ENCODE data around the gene ANKRD40CL.

Gene ANKRD40CL

DNA sequence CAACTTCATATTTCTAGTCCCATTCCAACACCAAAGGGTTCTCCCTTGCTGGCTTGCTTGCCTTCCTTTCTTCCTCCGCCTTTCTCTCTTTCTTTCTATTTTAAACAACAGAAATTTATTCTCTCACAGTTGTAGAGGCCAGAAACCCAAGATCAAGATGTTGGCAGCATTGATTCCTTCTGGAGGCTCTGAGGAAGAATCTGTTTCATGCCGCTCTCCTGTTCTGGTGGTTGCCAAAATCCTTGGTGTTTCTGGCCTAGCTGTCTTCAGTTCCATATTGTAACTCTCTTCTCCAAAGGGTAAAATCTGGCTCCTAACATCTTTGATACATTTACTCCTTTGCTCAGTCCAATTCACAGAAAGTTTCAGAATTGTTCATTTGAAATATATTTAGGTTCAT, 3.0 kb upstream of the ANKRD40CL start:
- TF ChIP-seq, protein P1, sequence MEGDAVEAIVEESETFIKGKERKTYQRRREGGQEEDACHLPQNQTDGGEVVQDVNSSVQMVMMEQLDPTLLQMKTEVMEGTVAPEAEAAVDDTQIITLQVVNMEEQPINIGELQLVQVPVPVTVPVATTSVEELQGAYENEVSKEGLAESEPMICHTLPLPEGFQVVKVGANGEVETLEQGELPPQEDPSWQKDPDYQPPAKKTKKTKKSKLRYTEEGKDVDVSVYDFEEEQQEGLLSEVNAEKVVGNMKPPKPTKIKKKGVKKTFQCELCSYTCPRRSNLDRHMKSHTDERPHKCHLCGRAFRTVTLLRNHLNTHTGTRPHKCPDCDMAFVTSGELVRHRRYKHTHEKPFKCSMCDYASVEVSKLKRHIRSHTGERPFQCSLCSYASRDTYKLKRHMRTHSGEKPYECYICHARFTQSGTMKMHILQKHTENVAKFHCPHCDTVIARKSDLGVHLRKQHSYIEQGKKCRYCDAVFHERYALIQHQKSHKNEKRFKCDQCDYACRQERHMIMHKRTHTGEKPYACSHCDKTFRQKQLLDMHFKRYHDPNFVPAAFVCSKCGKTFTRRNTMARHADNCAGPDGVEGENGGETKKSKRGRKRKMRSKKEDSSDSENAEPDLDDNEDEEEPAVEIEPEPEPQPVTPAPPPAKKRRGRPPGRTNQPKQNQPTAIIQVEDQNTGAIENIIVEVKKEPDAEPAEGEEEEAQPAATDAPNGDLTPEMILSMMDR (conservative IDR thresholded peaks at IDR 0.05; ENCODE audit: low read depth, low read length): no peak
- no peak overlapping the region for H3K4me3 ChIP-seq (ENCODE audit: low read length)
- no peak for DNase-seq (ENCODE audit: low read depth)

DNA sequence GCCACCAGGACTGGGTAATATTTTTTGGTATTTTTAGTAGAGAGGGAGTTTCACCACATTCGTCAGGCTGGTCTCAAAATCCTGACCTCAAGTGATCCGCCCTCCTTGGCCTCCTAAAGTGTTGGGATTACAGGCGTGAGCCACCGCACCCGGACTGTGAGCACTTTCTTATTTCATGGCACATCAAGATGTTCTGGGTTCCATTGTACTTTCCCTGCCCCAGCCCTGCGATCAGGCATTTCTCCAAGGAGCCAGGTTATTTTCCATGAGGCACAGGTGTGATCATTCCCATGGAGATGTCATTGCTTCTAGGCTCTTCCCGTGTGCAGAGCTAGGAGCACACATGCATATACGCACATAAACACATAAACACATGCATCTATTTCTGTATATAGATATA, 2.6 kb upstream of the ANKRD40CL start:
- H3K4me3 ChIP-seq (ENCODE audit: low read length): no peak overlapping the region
- TF ChIP-seq, protein P1 (conservative IDR thresholded peaks at IDR 0.05; ENCODE audit: low read depth, low read length): no peak
- DNase-seq (ENCODE audit: low read depth): no peak

GRCh38 chr17:50768346-50768761, 1.0 kb upstream of the ANKRD40CL start:
- TF ChIP-seq, protein P1 (conservative IDR thresholded peaks at IDR 0.05; ENCODE audit: low read depth, low read length): no peak
- no peak for DNase-seq (ENCODE audit: low read depth)
- no peak overlapping the region for H3K4me3 ChIP-seq (ENCODE audit: low read length)

- no peak for DNase-seq (ENCODE audit: low read depth)
- TF ChIP-seq, protein P1 (conservative IDR thresholded peaks at IDR 0.05; ENCODE audit: low read depth, low read length): no peak
- no peak overlapping the region for H3K4me3 ChIP-seq (ENCODE audit: low read length)
These were observed 288 bp downstream of the ANKRD40CL start for GRCh38 chr17:50767030-50767429.

GRCh38 chr17:50766222-50767023, 895 bp downstream of the ANKRD40CL start:
- TF ChIP-seq, protein P1 (conservative IDR thresholded peaks at IDR 0.05; ENCODE audit: low read depth, low read length): no peak
- H3K4me3 ChIP-seq (ENCODE audit: low read length): no peak overlapping the region
- DNase-seq (ENCODE audit: low read depth): no peak

DNA sequence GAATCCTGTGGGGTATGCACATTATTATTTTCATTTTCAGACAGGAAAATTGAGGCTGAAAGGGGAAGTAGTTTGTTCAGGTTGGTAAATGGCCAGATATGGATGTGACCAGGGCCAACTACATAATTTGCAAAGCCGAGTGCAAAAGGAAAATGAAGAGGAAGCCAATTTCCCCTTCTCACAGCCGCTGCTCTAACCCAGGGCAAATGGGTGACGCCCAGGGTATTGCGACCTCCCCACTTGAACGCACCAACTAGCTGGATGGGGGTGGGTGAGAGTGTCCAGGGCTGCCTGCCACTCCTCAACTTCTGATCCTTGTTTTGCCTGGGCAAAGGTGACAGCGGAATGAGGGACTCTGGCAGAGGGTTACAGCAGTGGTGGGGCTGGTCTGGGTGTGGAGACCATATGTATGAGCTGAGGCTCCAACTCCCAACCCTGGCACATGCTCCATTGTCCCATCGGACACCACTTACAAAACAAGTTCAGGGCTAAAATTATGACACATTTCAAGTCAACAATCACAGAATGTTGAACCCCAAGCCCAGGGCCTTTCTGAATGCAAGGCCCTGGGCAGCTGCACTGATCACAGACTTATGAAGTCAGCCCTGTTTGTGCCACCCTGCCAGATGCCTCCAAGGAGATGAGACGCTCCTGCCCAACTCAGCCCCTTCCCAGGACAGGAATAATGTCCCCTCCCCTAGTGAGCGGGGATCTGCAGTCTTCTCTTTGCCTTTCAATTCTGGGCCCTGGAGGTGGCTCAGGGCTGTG, 1.7 kb downstream of the ANKRD40CL start:
- TF ChIP-seq, protein P1 (conservative IDR thresholded peaks at IDR 0.05; ENCODE audit: low read depth, low read length): no peak
- DNase-seq (ENCODE audit: low read depth): no peak
- no peak overlapping the region for H3K4me3 ChIP-seq (ENCODE audit: low read length)

Data from retinal pigment epithelial cell (primary cell).